Measurements from ENCODE around the gene ARFGAP2. TPM values are rescaled to one million over a fixed set of nuclear protein-coding genes. Genes with fewer than 3 reads are reported as not detected.
A peak's percentile ranks its signal among the peaks of the same experiment; 100 is the strongest.

The ARFGAP2 gene
- polyA plus RNA-seq, 4 donors, result 53.0 to 73.1 (median 64.4) TPM

DNA sequence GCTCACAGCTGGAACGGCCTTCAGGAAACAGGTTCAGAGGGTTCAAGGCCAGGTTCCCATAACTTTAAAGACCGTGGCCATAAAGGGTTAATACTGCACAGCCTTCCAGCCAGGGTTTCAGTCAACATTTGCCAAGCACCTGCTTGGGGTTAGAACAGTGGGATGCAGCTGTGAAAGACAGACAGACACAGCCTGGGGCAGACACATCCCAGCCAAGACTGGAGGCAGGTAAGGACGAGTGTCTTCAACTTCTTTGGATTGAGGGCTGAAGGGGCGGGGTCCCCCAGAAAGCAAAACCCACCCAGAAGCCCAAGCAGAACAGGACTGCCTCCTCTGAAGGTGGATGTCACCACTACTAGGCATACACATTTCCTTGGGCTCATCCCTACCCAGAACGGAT is 14.3 kb downstream of the ARFGAP2 start:
- FAIRE-seq (no peak), DNase-seq (no peak)
- peaks cover 12 to 83% (median 23%) of the 10 kb centered on the region in 3 donors for H3K36me3 ChIP-seq (ENCODE audit: control insufficient read depth in 3 of 3, insufficient read depth in 2 of 3, low read depth in 1 of 3, low read length in 3 of 3)
- WGBS, 3 donors, result 57 to 67% (median 62%) methylated on average over 5 of the region's 5 CpGs
- H3K4me1 ChIP-seq (ENCODE audit: control insufficient read depth in 3 of 3, insufficient read depth in 2 of 3, low read depth in 1 of 3, low read length in 2 of 3), result no peaks in the 10 kb centered on the region
- H3K4me3 ChIP-seq (ENCODE audit: low read depth in 1 of 3, low read length in 3 of 3), result no peak overlapping the region
- no peaks in the 10 kb centered on the region for H3K9me3 ChIP-seq (ENCODE audit: control insufficient read depth in 2 of 2, insufficient read depth in 1 of 2, low read depth in 1 of 2, low read length in 1 of 2)
- no peaks in the 10 kb centered on the region for H3K27me3 ChIP-seq (ENCODE audit: control insufficient read depth in 3 of 3, insufficient read depth in 3 of 3, low read length in 3 of 3)
- no peak overlapping the region for H3K27ac ChIP-seq (ENCODE audit: low read depth in 1 of 3, low read length in 2 of 3)

DNA sequence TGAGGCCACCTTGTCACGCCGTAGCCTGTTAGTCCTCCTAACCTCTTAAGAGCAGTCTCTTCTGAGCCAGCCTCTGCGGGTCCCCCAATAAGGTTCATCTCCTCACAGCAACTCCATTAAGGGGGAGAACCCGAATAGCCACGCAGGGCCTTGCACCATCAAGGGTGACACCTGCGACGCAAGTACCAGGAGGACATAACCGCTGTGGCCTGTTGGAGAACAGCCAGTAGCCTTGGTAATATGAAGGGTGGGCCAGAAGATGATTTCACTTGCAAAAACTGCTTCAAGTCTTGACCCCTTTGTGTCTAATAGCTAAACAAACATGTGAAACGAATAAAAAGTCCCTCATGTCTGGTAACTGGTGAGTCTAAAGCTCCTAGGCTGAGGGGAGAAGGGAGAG is 14.8 kb downstream of the ARFGAP2 start:
- no peak for DNase-seq
- H3K4me1 ChIP-seq (ENCODE audit: control insufficient read depth in 3 of 3, insufficient read depth in 2 of 3, low read depth in 1 of 3, low read length in 2 of 3), result no peaks in the 10 kb centered on the region
- FAIRE-seq, result no peak
- H3K9me3 ChIP-seq (ENCODE audit: control insufficient read depth in 2 of 2, insufficient read depth in 1 of 2, low read depth in 1 of 2, low read length in 1 of 2), result no peaks in the 10 kb centered on the region
- H3K27ac ChIP-seq (ENCODE audit: low read depth in 1 of 3, low read length in 2 of 3), result no peak overlapping the region
- H3K4me3 ChIP-seq (ENCODE audit: low read depth in 1 of 3, low read length in 3 of 3), result no peak overlapping the region
- H3K27me3 ChIP-seq (ENCODE audit: control insufficient read depth in 3 of 3, insufficient read depth in 3 of 3, low read length in 3 of 3), result no peaks in the 10 kb centered on the region
- whole genome bisulfite sequencing, 3 donors, result 68 to 80% (median 73%) methylated on average over 9 of the region's 9 CpGs
- peaks cover 10 to 81% (median 23%) of the 10 kb centered on the region in 3 donors for H3K36me3 ChIP-seq (ENCODE audit: control insufficient read depth in 3 of 3, insufficient read depth in 2 of 3, low read depth in 1 of 3, low read length in 3 of 3)

DNA sequence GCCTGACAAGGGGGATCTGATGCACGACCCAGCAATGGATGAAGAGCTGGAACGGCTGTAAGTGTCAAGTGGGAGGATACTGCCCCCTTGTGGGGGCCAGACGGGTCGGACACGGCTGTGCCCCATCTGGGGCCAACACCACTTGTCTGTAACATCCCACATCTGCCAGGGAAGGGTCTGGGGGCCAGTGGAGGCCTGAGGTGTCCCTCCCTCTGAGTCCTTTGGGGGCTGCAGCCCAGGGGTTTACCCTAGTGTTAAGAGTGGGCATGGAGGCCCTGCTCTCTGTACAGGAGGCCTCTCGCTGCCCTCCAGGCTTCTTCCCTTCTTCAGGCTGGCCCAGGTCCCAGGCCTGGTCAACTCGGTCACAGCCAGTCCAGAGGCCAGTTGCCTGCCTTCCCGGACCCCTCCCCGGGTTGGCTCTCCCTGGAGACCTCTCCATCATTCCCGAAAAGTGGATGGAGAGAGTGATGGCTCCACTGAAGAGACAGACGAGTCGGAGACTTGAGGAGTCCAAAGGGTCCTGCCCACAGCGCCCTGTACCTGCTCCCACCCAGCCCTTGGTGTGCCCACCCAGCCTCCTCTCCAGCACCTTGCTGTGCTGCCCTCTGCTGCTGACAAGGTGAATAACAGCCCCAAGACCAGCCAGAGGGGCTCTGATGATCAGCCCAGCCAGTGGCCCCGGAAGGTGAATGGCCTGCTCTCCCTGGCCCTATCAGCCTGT is 15.4 kb downstream of the ARFGAP2 start:
- peaks cover 10 to 76% (median 19%) of the 10 kb centered on the region in 3 donors for H3K36me3 ChIP-seq (ENCODE audit: control insufficient read depth in 3 of 3, insufficient read depth in 2 of 3, low read depth in 1 of 3, low read length in 3 of 3)
- 49 to 55% (median 50%) methylated on average over 11 to 14 of the region's 14 CpGs for WGBS, 3 donors
- no peaks in the 10 kb centered on the region for H3K4me1 ChIP-seq (ENCODE audit: control insufficient read depth in 3 of 3, insufficient read depth in 2 of 3, low read depth in 1 of 3, low read length in 2 of 3)
- FAIRE-seq (no peak), DNase-seq (peak; percentile 68 to 81)
- H3K4me3 ChIP-seq (ENCODE audit: low read depth in 1 of 3, low read length in 3 of 3), result no peak overlapping the region
- no peaks in the 10 kb centered on the region for H3K9me3 ChIP-seq (ENCODE audit: control insufficient read depth in 2 of 2, insufficient read depth in 1 of 2, low read depth in 1 of 2, low read length in 1 of 2)
- H3K27ac ChIP-seq (ENCODE audit: low read depth in 1 of 3, low read length in 2 of 3), result no peak overlapping the region
- H3K27me3 ChIP-seq (ENCODE audit: control insufficient read depth in 3 of 3, insufficient read depth in 3 of 3, low read length in 3 of 3), result no peaks in the 10 kb centered on the region

DNA sequence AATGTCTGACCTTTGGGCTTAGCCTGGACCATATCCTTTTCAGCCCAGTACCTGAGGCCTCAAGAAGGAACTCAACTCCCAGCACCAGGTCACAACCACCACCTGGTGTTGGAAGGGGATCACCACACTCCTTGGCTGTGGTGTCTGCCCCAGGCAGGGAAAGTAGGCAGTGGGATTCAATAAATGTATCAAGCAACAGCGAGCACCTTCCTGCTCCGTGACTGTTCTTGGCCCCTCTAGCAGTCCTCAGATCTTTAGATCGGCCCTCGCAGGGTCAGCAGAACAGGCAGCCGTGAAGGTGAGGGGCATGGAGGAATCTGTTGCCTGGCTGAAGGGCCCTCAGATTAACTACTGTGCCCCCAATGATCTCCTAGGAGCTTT is 15.9 kb downstream of the ARFGAP2 start:
- 86 to 93% (median 90%) methylated on average over 5 of the region's 5 CpGs for WGBS, 3 donors
- FAIRE-seq (no peak), DNase-seq (no peak)

DNA sequence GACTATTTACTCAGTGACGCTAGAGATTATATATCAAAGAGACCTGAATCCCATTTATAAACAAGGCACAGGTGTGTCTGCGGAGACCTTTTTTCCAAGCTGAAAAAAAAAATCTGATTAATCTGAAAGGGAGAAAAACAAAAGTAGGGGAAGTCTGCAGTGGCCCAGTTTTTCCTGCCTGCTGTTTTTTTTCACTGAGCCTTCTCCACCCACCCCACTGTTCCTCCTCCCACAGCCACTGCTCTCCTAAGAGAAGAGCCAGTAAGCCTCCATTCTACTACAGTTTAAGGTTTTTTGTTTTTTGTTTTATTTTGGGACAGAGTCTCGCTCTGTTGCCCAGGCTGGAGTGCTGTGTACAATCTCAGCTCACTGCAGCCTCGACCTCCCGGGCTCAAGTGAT is 18.4 kb downstream of the ARFGAP2 start:
- DNase-seq, result no peak
- FAIRE-seq, result no peak
- Histone ChIP-seq H3K9me3 (ENCODE audit: control insufficient read depth in 2 of 2, insufficient read depth in 1 of 2, low read depth in 1 of 2, low read length in 1 of 2) (no peaks in the 10 kb centered on the region), H3K27ac (ENCODE audit: low read depth in 1 of 3, low read length in 2 of 3) (no peak overlapping the region), H3K36me3 (ENCODE audit: control insufficient read depth in 3 of 3, insufficient read depth in 2 of 3, low read depth in 1 of 3, low read length in 3 of 3) (peaks cover 0 to 65% (median 0%) of the 10 kb centered on the region in 3 donors), H3K4me1 (ENCODE audit: control insufficient read depth in 3 of 3, insufficient read depth in 2 of 3, low read depth in 1 of 3, low read length in 2 of 3) (peaks cover 0 to 4% (median 1%) of the 10 kb centered on the region in 3 donors), H3K27me3 (ENCODE audit: control insufficient read depth in 3 of 3, insufficient read depth in 3 of 3, low read length in 3 of 3) (no peaks in the 10 kb centered on the region), H3K4me3 (ENCODE audit: low read depth in 1 of 3, low read length in 3 of 3) (no peak overlapping the region)
- 42 to 68% (median 43%) methylated on average over 5 of the region's 5 CpGs for WGBS, 3 donors

More for the DNA sequence above, 15.9 kb downstream of the ARFGAP2 start:
- H3K4me3 ChIP-seq (ENCODE audit: low read depth in 1 of 3, low read length in 3 of 3), result no peak overlapping the region
- no peaks in the 10 kb centered on the region for H3K27me3 ChIP-seq (ENCODE audit: control insufficient read depth in 3 of 3, insufficient read depth in 3 of 3, low read length in 3 of 3)
- no peaks in the 10 kb centered on the region for H3K4me1 ChIP-seq (ENCODE audit: control insufficient read depth in 3 of 3, insufficient read depth in 2 of 3, low read depth in 1 of 3, low read length in 2 of 3)
- H3K9me3 ChIP-seq (ENCODE audit: control insufficient read depth in 2 of 2, insufficient read depth in 1 of 2, low read depth in 1 of 2, low read length in 1 of 2), result no peaks in the 10 kb centered on the region
- peaks cover 10 to 74% (median 17%) of the 10 kb centered on the region in 3 donors for H3K36me3 ChIP-seq (ENCODE audit: control insufficient read depth in 3 of 3, insufficient read depth in 2 of 3, low read depth in 1 of 3, low read length in 3 of 3)
- H3K27ac ChIP-seq (ENCODE audit: low read depth in 1 of 3, low read length in 2 of 3), result no peak overlapping the region

DNA sequence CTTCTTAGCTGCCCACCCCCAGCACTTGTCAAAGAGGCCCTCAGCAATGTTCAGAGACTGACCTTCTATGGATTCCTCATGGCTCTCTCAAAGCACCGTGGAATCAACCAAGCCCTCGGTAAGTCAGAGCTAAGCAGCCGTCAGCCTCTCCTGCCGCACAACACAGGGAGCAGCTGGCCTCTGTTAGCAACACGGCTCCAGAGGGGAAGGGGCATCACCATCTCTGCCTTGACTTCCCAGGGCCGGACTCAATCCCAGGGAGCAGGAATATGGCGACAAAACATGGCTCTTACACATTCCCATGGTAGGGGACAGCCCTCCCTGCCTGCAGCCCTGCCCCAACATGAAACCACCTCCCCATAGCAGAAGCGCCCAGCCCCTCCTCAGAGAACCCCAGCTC is 18.9 kb downstream of the ARFGAP2 start:
- 64 to 79% (median 71%) methylated on average over 8 of the region's 8 CpGs for WGBS, 3 donors
- H3K36me3 ChIP-seq (ENCODE audit: control insufficient read depth in 3 of 3, insufficient read depth in 2 of 3, low read depth in 1 of 3, low read length in 3 of 3), result peaks cover 0 to 63% (median 0%) of the 10 kb centered on the region in 3 donors
- FAIRE-seq (no peak), DNase-seq (no peak)
- no peak overlapping the region for H3K27ac ChIP-seq (ENCODE audit: low read depth in 1 of 3, low read length in 2 of 3)
- H3K4me3 ChIP-seq (ENCODE audit: low read depth in 1 of 3, low read length in 3 of 3), result no peak overlapping the region
- no peaks in the 10 kb centered on the region for H3K9me3 ChIP-seq (ENCODE audit: control insufficient read depth in 2 of 2, insufficient read depth in 1 of 2, low read depth in 1 of 2, low read length in 1 of 2)
- H3K27me3 ChIP-seq (ENCODE audit: control insufficient read depth in 3 of 3, insufficient read depth in 3 of 3, low read length in 3 of 3), result no peaks in the 10 kb centered on the region
- peaks cover 0 to 6% (median 2%) of the 10 kb centered on the region in 3 donors for H3K4me1 ChIP-seq (ENCODE audit: control insufficient read depth in 3 of 3, insufficient read depth in 2 of 3, low read depth in 1 of 3, low read length in 2 of 3)

DNA sequence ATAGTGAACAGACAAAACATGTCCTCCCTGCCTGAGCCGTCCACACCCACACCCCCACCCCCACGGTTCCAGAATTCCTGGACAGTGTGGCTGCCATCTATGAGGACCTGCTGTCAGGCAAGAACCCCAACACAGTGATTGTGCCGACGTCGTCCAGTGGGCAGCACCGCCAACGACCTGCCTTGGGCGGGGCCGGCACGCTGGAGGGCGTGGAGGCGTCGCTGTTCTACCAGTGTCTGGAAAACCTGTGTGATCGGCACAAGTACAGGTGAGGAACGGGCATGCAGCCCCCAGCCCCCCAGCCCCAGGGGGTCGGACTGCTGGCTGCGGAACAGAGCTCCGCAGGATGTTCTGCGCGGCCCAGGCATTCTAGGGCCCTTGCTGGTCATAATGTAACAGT is 19.7 kb downstream of the ARFGAP2 start:
- Histone ChIP-seq H3K27ac (ENCODE audit: low read depth in 1 of 3, low read length in 2 of 3) (no peak overlapping the region), H3K4me3 (ENCODE audit: low read depth in 1 of 3, low read length in 3 of 3) (no peak overlapping the region)
- 87 to 92% (median 88%) methylated on average over 20 of the region's 20 CpGs for WGBS, 3 donors

DNA sequence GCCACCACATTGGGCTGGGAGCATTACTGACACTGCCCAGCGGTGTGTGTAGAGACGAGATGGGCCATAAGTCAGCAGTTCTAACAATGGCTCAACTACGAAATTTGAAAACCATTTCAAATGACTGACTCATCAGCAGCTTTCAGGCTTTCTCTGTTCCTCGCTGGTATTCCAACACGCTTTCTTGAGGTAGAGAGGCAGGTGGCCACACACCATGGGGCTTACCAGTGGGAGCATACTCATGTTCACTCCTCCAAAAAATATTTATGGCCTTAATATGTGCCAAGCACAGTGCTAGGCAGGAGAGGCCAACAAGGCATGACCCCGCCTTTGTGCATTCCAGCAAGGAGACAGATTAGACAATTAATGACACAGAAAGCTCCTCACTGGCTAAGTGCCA is 20.3 kb downstream of the ARFGAP2 start:
- no peaks in the 10 kb centered on the region for H3K27me3 ChIP-seq (ENCODE audit: control insufficient read depth in 3 of 3, insufficient read depth in 3 of 3, low read length in 3 of 3)
- H3K4me1 ChIP-seq (ENCODE audit: control insufficient read depth in 3 of 3, insufficient read depth in 2 of 3, low read depth in 1 of 3, low read length in 2 of 3), result peaks cover 0 to 12% (median 2%) of the 10 kb centered on the region in 3 donors
- no peak for DNase-seq
- no peak overlapping the region for H3K27ac ChIP-seq (ENCODE audit: low read depth in 1 of 3, low read length in 2 of 3)
- H3K9me3 ChIP-seq (ENCODE audit: control insufficient read depth in 2 of 2, insufficient read depth in 1 of 2, low read depth in 1 of 2, low read length in 1 of 2), result no peaks in the 10 kb centered on the region
- H3K36me3 ChIP-seq (ENCODE audit: control insufficient read depth in 3 of 3, insufficient read depth in 2 of 3, low read depth in 1 of 3, low read length in 3 of 3), result peaks cover 0 to 52% (median 0%) of the 10 kb centered on the region in 3 donors
- 88 to 93% (median 91%) methylated on average over 6 of the region's 6 CpGs for WGBS, 3 donors
- no peak for FAIRE-seq
- H3K4me3 ChIP-seq (ENCODE audit: low read depth in 1 of 3, low read length in 3 of 3), result no peak overlapping the region

More for the DNA sequence above, 19.7 kb downstream of the ARFGAP2 start:
- Histone ChIP-seq H3K9me3 (ENCODE audit: control insufficient read depth in 2 of 2, insufficient read depth in 1 of 2, low read depth in 1 of 2, low read length in 1 of 2) (no peaks in the 10 kb centered on the region), H3K4me1 (ENCODE audit: control insufficient read depth in 3 of 3, insufficient read depth in 2 of 3, low read depth in 1 of 3, low read length in 2 of 3) (peaks cover 0 to 12% (median 2%) of the 10 kb centered on the region in 3 donors), H3K36me3 (ENCODE audit: control insufficient read depth in 3 of 3, insufficient read depth in 2 of 3, low read depth in 1 of 3, low read length in 3 of 3) (peaks cover 0 to 56% (median 0%) of the 10 kb centered on the region in 3 donors), H3K27me3 (ENCODE audit: control insufficient read depth in 3 of 3, insufficient read depth in 3 of 3, low read length in 3 of 3) (no peaks in the 10 kb centered on the region)
- DNase-seq (no peak), FAIRE-seq (no peak)

All from small intestine (tissue), 7 donors.